ENCODE measurements around the gene CEMP1. TPM values are rescaled to one million over a fixed set of nuclear protein-coding genes. Genes with fewer than 3 reads are reported as not detected.

Gene CEMP1
- total RNA-seq, 2 donors from 2014 or later, result 0.63 TPM; not detected in 1

- H3K27me3 ChIP-seq (replicated peaks; ENCODE audit: insufficient read depth), result no peaks in the 10 kb centered on the region
- no peak for DNase-seq (ENCODE audit: low spot score)
- no peak overlapping the region for H3K4me3 ChIP-seq
- H3K9me3 ChIP-seq, result no peaks in the 10 kb centered on the region
- no peak for ATAC-seq (ENCODE audit: insufficient number of reproducible peaks, low FRiP score, low read depth)
- TF ChIP-seq CTCF (IDR thresholded peaks at IDR 0.05), result no peak
- H3K4me1 ChIP-seq (ENCODE audit: control insufficient read depth in 1 of 2, low read depth in 2 of 2), result peaks cover 6 to 17% of the 10 kb centered on the region in 2 donors
- H3K27ac ChIP-seq, result no peak overlapping the region
- peaks cover 24% of the 10 kb centered on the region for H3K36me3 ChIP-seq
Measured at GRCh38 chr16:2529961-2530628, 1.1 kb downstream of the CEMP1 start.

- H3K9me3 ChIP-seq, result no peaks in the 10 kb centered on the region
- H3K4me3 ChIP-seq, result no peak overlapping the region
- DNase-seq (ENCODE audit: low spot score) (no peak), ATAC-seq (ENCODE audit: insufficient number of reproducible peaks, low FRiP score, low read depth) (no peak)
- no peak overlapping the region for H3K27ac ChIP-seq
- no peaks in the 10 kb centered on the region for H3K27me3 ChIP-seq (replicated peaks; ENCODE audit: insufficient read depth)
- peaks cover 27% of the 10 kb centered on the region for H3K36me3 ChIP-seq
- TF ChIP-seq CTCF (IDR thresholded peaks at IDR 0.05), result no peak
- peaks cover 6 to 17% of the 10 kb centered on the region in 2 donors for H3K4me1 ChIP-seq (ENCODE audit: control insufficient read depth in 1 of 2, low read depth in 2 of 2)
Measured at GRCh38 chr16:2529061-2529931, 1.9 kb downstream of the CEMP1 start.

GRCh38 chr16:2528161-2529060 is 2.8 kb downstream of the CEMP1 start:
- DNase-seq (ENCODE audit: low spot score), result no peak
- no peak for TF ChIP-seq CTCF (IDR thresholded peaks at IDR 0.05)

GRCh38 chr16:2527784-2528100 is 3.5 kb downstream of the CEMP1 start:
- H3K4me1 ChIP-seq (ENCODE audit: control insufficient read depth in 1 of 2, low read depth in 2 of 2), result peaks cover 6 to 14% of the 10 kb centered on the region in 2 donors
- ATAC-seq (ENCODE audit: insufficient number of reproducible peaks, low FRiP score, low read depth) (no peak), DNase-seq (ENCODE audit: low spot score) (no peak)
- no peak overlapping the region for H3K4me3 ChIP-seq
- H3K27ac ChIP-seq, result no peak overlapping the region
- no peaks in the 10 kb centered on the region for H3K9me3 ChIP-seq
- H3K27me3 ChIP-seq (replicated peaks; ENCODE audit: insufficient read depth), result no peaks in the 10 kb centered on the region
- H3K36me3 ChIP-seq, result peaks cover 32% of the 10 kb centered on the region
- TF ChIP-seq CTCF (IDR thresholded peaks at IDR 0.05), result no peak

More at GRCh38 chr16:2528161-2529060, 2.8 kb downstream of the CEMP1 start:
- Histone ChIP-seq H3K9me3 (no peaks in the 10 kb centered on the region), H3K27ac (no peak overlapping the region), H3K4me3 (no peak overlapping the region), H3K4me1 (ENCODE audit: control insufficient read depth in 1 of 2, low read depth in 2 of 2) (peaks cover 6 to 17% of the 10 kb centered on the region in 2 donors), H3K27me3 (replicated peaks; ENCODE audit: insufficient read depth) (no peaks in the 10 kb centered on the region), H3K36me3 (peaks cover 32% of the 10 kb centered on the region)
- no peak for ATAC-seq (ENCODE audit: insufficient number of reproducible peaks, low FRiP score, low read depth)

Measured in thoracic aorta (tissue), 2 donors.